IPS-18a (cell line): ENCODE data around the gene SIK3.
"Not testable (repeated sequence)": the region's sequence is repeated elsewhere in the genome, so short reads cannot be mapped to it uniquely, and the experiment has no call there.

Source experiments
- H3K27ac ChIP-seq: one replicate; pipeline ENCODE4 v1.5.1; 2013; ENCODE audit warnings: low read length
- H3K27me3 ChIP-seq: one replicate; pipeline ENCODE4 v1.6.1; 2013; ENCODE audit warnings: mild to moderate bottlenecking, low read length; ENCODE audit not compliant: control insufficient read depth, insufficient read depth
- H3K36me3 ChIP-seq: one replicate; pipeline ENCODE4 v1.6.1; 2013; ENCODE audit warnings: low read depth, low read length; ENCODE audit not compliant: control insufficient read depth
- H3K4me1 ChIP-seq: one replicate; pipeline ENCODE4 v1.6.1; 2013; ENCODE audit warnings: low read depth, low read length; ENCODE audit not compliant: control insufficient read depth
- H3K4me3 ChIP-seq: one replicate; pipeline ENCODE4 v1.5.1; 2013; ENCODE audit warnings: low read length
- H3K9ac ChIP-seq: one replicate; pipeline ENCODE4 v1.6.1; 2013; ENCODE audit warnings: mild to moderate bottlenecking, low read length, moderate library complexity
- H3K9me3 ChIP-seq: one replicate; pipeline ENCODE4 v1.6.1; 2013; ENCODE audit warnings: low read depth, low read length; ENCODE audit not compliant: control insufficient read depth

Gene SIK3

DNA sequence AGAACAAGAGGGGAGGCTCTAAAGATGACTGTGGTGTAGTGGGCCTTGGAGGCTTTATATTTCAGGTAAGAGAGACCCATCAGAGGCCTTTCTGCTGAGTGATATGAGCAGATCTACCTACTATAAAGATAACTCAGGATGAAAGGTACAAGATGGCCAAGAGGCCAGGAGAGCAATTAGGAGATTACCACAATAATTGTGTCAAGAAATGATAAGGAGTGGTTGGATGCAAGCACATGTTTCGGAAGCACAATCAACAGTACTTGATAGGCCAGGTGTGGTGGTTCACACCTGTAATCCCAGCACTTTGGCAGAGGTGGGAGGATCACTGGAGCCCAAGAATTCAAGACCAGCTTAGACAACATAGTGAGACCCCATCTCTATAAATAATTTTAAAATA, 43.8 kb downstream of the SIK3 start:
- Histone ChIP-seq H3K27me3 (no peaks in the 10 kb centered on the region), H3K9me3 (no peaks in the 10 kb centered on the region), H3K27ac (no peak overlapping the region), H3K36me3 (no peaks in the 10 kb centered on the region), H3K9ac (no peak overlapping the region), H3K4me1 (peaks cover 9% of the 10 kb centered on the region), H3K4me3 (no peak overlapping the region)

- no peak overlapping the region for H3K4me3 ChIP-seq
- no peaks in the 10 kb centered on the region for H3K27me3 ChIP-seq
- no peak overlapping the region for H3K27ac ChIP-seq
- no peak overlapping the region for H3K9ac ChIP-seq
- no peaks in the 10 kb centered on the region for H3K9me3 ChIP-seq
- no peaks in the 10 kb centered on the region for H3K36me3 ChIP-seq
- H3K4me1 ChIP-seq: no peaks in the 10 kb centered on the region
Measured at GRCh38 chr11:117052196-117053149, 45.8 kb downstream of the SIK3 start.

- H3K36me3 ChIP-seq, H3K9ac ChIP-seq, H3K4me3 ChIP-seq, H3K27me3 ChIP-seq, H3K27ac ChIP-seq, H3K4me1 ChIP-seq, H3K9me3 ChIP-seq: not testable (repeated sequence)
Measured at GRCh38 chr11:117050121-117050520, 48.1 kb downstream of the SIK3 start.

GRCh38 chr11:117046627-117047026, 51.6 kb downstream of the SIK3 start:
- not testable (repeated sequence) for H3K27me3 ChIP-seq, H3K9me3 ChIP-seq, H3K4me3 ChIP-seq, H3K36me3 ChIP-seq, H3K27ac ChIP-seq, H3K4me1 ChIP-seq, H3K9ac ChIP-seq

- Histone ChIP-seq H3K27ac (no peak overlapping the region), H3K9me3 (no peaks in the 10 kb centered on the region), H3K9ac (no peak overlapping the region), H3K4me1 (no peaks in the 10 kb centered on the region), H3K27me3 (no peaks in the 10 kb centered on the region), H3K4me3 (no peak overlapping the region), H3K36me3 (no peaks in the 10 kb centered on the region)
Measured at GRCh38 chr11:117045956-117046355, 52.3 kb downstream of the SIK3 start.

DNA sequence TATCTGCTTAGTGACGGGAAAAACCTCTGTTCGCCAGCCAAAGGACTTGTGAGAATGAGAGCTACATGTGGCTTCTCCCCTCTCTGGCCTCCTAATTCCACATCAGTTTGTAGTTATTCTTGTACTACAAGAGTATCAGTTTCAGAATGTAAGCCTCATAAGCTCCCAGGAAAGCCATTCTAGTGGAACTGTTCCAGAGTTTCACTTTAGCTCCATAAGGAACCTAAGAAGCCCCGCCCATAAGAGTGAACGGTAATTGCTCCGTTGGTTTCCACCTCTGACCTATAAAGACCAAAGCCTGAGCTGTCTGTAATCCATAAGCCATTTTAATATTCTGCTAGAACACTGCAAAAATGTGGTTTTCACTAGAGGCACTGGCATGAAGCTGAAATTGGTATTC, 53.0 kb downstream of the SIK3 start:
- no peak overlapping the region for H3K9ac ChIP-seq
- H3K4me3 ChIP-seq: no peak overlapping the region
- no peaks in the 10 kb centered on the region for H3K27me3 ChIP-seq
- no peak overlapping the region for H3K27ac ChIP-seq
- H3K4me1 ChIP-seq: no peaks in the 10 kb centered on the region
- H3K9me3 ChIP-seq: no peaks in the 10 kb centered on the region
- H3K36me3 ChIP-seq: no peaks in the 10 kb centered on the region

- Histone ChIP-seq H3K27ac (no peak overlapping the region), H3K9ac (no peak overlapping the region), H3K4me1 (no peaks in the 10 kb centered on the region), H3K4me3 (no peak overlapping the region), H3K9me3 (no peaks in the 10 kb centered on the region), H3K27me3 (no peaks in the 10 kb centered on the region), H3K36me3 (no peaks in the 10 kb centered on the region)
Measured at GRCh38 chr11:117044287-117045035, 53.8 kb downstream of the SIK3 start.

DNA sequence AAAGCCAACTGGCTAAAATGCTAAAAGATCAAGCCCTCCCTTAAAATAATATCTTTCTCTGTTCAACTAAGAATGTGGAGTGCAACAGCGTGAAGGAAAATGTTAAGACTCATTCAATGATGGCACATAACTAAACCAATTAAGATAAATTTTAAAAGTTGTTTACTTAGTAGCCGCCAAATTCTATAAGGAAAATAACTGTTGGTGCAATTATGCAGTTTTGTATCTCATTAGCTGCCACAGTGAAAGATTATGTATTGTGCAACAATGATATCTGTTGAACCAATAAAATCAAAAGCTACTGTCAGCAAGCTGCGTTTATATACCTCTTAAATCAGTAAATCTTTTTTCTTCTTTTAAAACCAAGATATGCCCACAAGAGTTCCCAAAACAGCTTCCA, 55.5 kb downstream of the SIK3 start:
- peaks cover 4% of the 10 kb centered on the region for H3K4me1 ChIP-seq
- H3K27me3 ChIP-seq: no peaks in the 10 kb centered on the region

GRCh38 chr11:117039900-117040299, 58.3 kb downstream of the SIK3 start:
- Histone ChIP-seq H3K9me3 (no peaks in the 10 kb centered on the region), H3K27me3 (no peaks in the 10 kb centered on the region), H3K27ac (no peak overlapping the region), H3K4me3 (no peak overlapping the region), H3K36me3 (no peaks in the 10 kb centered on the region), H3K4me1 (peaks cover 7% of the 10 kb centered on the region), H3K9ac (no peak overlapping the region)

More for the DNA sequence above, 55.5 kb downstream of the SIK3 start:
- no peak overlapping the region for H3K4me3 ChIP-seq
- no peak overlapping the region for H3K9ac ChIP-seq
- no peaks in the 10 kb centered on the region for H3K36me3 ChIP-seq
- H3K9me3 ChIP-seq: no peaks in the 10 kb centered on the region
- H3K27ac ChIP-seq: no peak overlapping the region

DNA sequence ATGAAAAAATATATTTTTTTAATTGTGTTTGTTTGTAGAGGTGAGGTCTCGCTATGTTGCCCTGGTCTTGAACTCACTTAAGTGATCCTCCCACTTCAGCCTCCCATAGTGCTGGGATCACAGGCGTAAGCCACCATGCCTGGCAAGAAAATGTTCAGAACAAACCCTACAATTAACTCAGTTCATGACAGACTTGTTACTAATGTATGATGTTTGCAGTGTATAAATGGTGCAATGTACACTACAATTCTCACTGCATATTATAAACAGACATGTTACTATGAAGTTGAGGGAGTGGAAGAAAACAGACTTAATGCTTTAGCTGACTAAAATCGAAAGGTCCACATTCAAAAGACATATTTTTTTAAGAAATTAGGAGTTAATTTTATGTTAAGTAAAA, 59.0 kb downstream of the SIK3 start:
- H3K27ac ChIP-seq: no peak overlapping the region
- H3K4me1 ChIP-seq: peaks cover 7% of the 10 kb centered on the region
- H3K36me3 ChIP-seq: no peaks in the 10 kb centered on the region
- no peak overlapping the region for H3K9ac ChIP-seq
- H3K27me3 ChIP-seq: no peaks in the 10 kb centered on the region
- H3K4me3 ChIP-seq: no peak overlapping the region
- H3K9me3 ChIP-seq: no peaks in the 10 kb centered on the region

GRCh38 chr11:117037975-117038350, 60.3 kb downstream of the SIK3 start:
- Histone ChIP-seq H3K27ac (no peak overlapping the region), H3K9me3 (no peaks in the 10 kb centered on the region)

More at GRCh38 chr11:117037975-117038350, 60.3 kb downstream of the SIK3 start:
- Histone ChIP-seq H3K4me1 (peaks cover 7% of the 10 kb centered on the region), H3K27me3 (no peaks in the 10 kb centered on the region), H3K9ac (no peak overlapping the region), H3K36me3 (no peaks in the 10 kb centered on the region), H3K4me3 (no peak overlapping the region)
